ENCODE results near the gene JRKL. TPM values are rescaled to one million over a fixed set of nuclear protein-coding genes. Genes with fewer than 3 reads are reported as not detected.

JRKL gene
- total and polyA plus RNA-seq, 9 donors: 7.1 to 18.8 (median 11.7) TPM

DNA sequence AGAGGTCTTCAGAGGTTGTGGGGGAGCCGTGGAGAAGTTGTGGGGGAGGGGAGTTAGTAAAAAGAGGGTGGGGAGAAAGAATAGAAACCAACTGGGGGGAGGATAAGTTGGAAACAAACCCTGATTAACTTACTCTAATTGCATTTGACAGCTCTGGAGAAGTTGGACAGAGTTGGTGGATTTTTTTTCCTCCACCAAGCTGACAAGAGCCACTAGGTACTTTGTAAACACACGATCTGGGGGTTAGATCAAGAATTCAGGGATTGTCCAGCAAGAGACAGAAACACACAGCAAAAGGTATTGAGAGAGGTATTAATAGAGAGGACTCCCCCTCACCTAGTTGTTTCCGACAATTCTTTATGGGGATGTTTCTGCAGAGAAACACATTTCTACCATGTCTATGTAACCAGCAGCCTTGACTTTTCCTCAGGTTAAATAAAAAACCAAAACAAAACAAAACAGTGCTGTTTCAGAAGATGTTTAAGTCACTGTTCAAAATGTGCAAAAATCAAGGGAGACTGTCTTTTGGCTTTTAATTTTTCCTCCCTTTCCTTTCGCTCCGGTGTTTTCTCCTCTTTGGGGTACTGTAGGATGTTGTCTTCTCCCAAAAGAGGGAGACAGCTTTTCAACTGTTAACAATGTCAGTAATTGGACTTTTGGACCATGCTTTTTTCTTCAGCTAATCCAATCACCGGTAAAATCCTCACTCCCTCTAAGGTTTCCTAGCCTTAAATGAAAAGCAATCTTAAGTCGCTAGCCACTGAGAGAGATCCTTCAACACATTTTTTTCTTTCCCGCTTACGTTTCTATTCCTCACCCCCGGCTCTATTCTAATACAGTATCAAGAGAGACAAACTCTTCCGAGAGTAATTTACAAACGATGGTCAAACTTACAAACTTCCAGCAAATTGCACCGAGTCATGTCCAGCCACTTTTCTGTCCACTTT, 47.5 kb upstream of the JRKL start:
- WGBS, 3 donors: 0% methylated on average over 13 of the region's 13 CpGs
- Histone ChIP-seq H3K36me3 (no peaks in the 10 kb centered on the region), H3K4me1 (ENCODE audit: insufficient read depth) (peaks cover 25% of the 10 kb centered on the region), H3K27me3 (no peaks in the 10 kb centered on the region), H3K9me3 (no peaks in the 10 kb centered on the region), H3K4me3 (peak overlapping the region; percentile 62), H3K27ac (peak overlapping the region in 1 of 2 donors; percentile 69)
- TF ChIP-seq POLR2A (IDR thresholded peaks at IDR 0.05): no peak
- TF ChIP-seq, protein P1, sequence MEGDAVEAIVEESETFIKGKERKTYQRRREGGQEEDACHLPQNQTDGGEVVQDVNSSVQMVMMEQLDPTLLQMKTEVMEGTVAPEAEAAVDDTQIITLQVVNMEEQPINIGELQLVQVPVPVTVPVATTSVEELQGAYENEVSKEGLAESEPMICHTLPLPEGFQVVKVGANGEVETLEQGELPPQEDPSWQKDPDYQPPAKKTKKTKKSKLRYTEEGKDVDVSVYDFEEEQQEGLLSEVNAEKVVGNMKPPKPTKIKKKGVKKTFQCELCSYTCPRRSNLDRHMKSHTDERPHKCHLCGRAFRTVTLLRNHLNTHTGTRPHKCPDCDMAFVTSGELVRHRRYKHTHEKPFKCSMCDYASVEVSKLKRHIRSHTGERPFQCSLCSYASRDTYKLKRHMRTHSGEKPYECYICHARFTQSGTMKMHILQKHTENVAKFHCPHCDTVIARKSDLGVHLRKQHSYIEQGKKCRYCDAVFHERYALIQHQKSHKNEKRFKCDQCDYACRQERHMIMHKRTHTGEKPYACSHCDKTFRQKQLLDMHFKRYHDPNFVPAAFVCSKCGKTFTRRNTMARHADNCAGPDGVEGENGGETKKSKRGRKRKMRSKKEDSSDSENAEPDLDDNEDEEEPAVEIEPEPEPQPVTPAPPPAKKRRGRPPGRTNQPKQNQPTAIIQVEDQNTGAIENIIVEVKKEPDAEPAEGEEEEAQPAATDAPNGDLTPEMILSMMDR (IDR thresholded peaks at IDR 0.05): no peak
- TF ChIP-seq EP300 (IDR thresholded peaks at IDR 0.05): no peak
- intact Hi-C loops (cut with DNase I): loop anchor here (5.0 to 10.0 kb wide), 6 partner anchors 95 to 507 kb away; no protein-coding TSS in a partner anchor
- no peak for DNase-seq

DNA sequence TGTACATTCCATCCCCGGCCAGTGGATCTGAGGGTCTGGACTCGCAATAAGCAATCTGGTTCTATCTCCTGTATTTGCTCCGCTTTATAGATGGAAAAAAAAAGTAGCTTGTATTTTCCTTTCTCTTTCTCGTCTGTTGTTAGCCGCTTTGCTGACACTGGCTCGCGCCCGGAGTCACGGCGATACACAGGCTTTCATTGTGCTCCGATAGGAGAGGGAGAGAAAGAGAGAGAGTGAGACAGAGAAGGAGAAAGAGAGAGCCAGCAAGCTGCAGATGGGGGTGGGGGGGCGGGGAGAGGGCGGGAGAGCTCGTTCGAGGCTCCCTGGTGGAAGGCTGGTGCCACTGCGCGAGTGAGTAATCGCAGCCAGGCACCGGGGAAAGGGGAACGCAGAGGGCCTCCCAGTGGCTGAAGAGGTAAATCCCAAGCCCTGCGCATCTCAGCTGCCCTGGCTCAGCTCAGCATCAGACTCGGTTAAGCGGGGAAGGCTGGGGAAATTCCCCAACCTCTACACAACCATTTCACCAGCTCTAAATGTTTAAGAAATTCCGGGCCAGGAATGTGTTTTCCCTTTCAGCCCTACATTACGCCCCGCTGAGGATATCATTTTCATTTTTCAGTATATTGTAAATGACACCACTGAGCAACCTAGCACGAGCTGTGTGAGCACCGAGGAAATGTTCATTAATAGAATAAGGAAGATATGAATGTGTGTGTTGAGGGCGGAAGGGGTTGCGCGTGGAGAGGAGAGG, 46.7 kb upstream of the JRKL start, which contains the start of gene MAML2:
MAML2 (minus strand) TSS at position 235 of the 751 bp plus-strand sequence. CDS start 1,300 bp downstream, outside the sequence.
- TF ChIP-seq, protein P1 (IDR thresholded peaks at IDR 0.05): peak; percentile 82 to 97 (median 87)
- TF ChIP-seq POLR2A (IDR thresholded peaks at IDR 0.05): no peak
- TF ChIP-seq EP300 (IDR thresholded peaks at IDR 0.05): no peak
- H3K27me3 ChIP-seq: no peaks in the 10 kb centered on the region
- no peaks in the 10 kb centered on the region for H3K36me3 ChIP-seq
- 2 to 7% (median 4%) methylated on average over 31 of the region's 31 CpGs for WGBS, 3 donors
- intact Hi-C loops (cut with DNase I): loop anchor here (5.0 to 10.0 kb wide), 6 partner anchors 96 to 508 kb away; no protein-coding TSS in a partner anchor
- peak within 1 kb of the TSS in 1 of 2 donors; percentile 69 for H3K27ac ChIP-seq
- H3K4me3 ChIP-seq: peak within 1 kb of the TSS; percentile 62
- peaks cover 23% of the 10 kb centered on the region for H3K4me1 ChIP-seq (ENCODE audit: insufficient read depth)
- no peaks in the 10 kb centered on the region for H3K9me3 ChIP-seq
- peak; percentile 90 to 93 (median 91) for DNase-seq

DNA sequence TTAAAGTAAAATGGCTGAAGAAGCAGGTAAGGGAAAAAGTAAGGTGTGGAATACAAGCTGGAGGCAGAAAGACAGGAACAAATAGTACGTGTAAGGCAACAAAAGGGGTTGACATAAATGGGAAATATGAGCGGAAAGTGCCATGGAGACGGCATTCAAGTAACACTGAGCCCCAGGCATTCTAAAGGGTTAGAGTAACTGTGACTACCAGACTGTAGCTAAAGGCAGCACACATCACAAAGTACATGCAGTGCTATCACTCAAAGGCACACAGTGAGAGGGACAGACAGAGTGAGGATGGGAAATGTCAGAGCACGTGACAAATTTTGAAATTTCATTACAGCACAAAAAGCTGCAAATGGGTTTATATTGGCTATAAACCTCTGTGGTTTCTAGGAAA, 33.0 kb upstream of the JRKL start:
- intact Hi-C loops (cut with DNase I): no loop called here
- WGBS, 3 donors: 97 to 98% (median 98%) methylated on average over 4 of the region's 4 CpGs

DNA sequence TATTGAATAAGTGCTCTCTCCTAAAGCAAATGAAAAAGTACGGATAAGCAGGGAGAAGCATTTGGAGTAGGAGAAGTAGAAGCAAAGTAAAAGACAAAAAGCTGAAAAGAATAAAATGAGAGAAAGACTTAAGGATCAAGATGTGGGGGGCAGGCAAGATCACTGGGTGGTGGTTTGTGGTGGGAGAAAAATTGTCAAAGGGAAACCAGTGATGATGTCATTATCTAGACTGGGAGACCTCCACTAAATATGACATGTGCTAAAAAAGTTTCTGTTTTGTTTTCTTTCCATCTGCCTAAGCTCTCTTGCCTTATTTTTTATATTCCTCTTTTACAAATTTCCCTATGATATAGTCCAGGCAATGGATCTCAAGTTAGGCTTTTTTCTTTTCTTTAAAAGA, 32.0 kb upstream of the JRKL start:
- Histone ChIP-seq H3K4me1 (ENCODE audit: insufficient read depth) (no peaks in the 10 kb centered on the region), H3K4me3 (no peak overlapping the region), H3K36me3 (no peaks in the 10 kb centered on the region), H3K27me3 (no peaks in the 10 kb centered on the region), H3K9me3 (no peaks in the 10 kb centered on the region), H3K27ac (no peak overlapping the region)
- TF ChIP-seq EP300 (IDR thresholded peaks at IDR 0.05): no peak
- TF ChIP-seq, protein P1 (IDR thresholded peaks at IDR 0.05): no peak
- no peak for TF ChIP-seq POLR2A (IDR thresholded peaks at IDR 0.05)
- WGBS, 3 donors: 94% methylated on average over 1 of the region's 1 CpG
- DNase-seq: no peak
- intact Hi-C loops (cut with DNase I): no loop called here

More for the DNA sequence above, 33.0 kb upstream of the JRKL start:
- no peaks in the 10 kb centered on the region for H3K36me3 ChIP-seq
- H3K4me3 ChIP-seq: no peak overlapping the region
- no peak overlapping the region for H3K27ac ChIP-seq
- no peaks in the 10 kb centered on the region for H3K27me3 ChIP-seq
- H3K9me3 ChIP-seq: no peaks in the 10 kb centered on the region
- H3K4me1 ChIP-seq (ENCODE audit: insufficient read depth): no peaks in the 10 kb centered on the region
- TF ChIP-seq, protein P1 (IDR thresholded peaks at IDR 0.05): no peak
- no peak for TF ChIP-seq POLR2A (IDR thresholded peaks at IDR 0.05)
- no peak for TF ChIP-seq EP300 (IDR thresholded peaks at IDR 0.05)
- DNase-seq: no peak

Data from ovary (tissue), 9 donors.